PFSK-1 (cell line): ENCODE data around the gene MAD1L1.

Source experiments
- SIN3A ChIP-seq: IDR thresholded peaks from 2 replicates; pipeline ENCODE4 v1.6.1; 2012; ENCODE audit warnings: mild to moderate bottlenecking, low read length, moderate library complexity, borderline replicate concordance; ENCODE audit not compliant: insufficient read depth
- TF ChIP-seq, protein P1 (sequence below), 2 experiments: IDR thresholded peaks; 2 replicates each; pipeline versions ENCODE4 v1.6.1 to v1.8.0; 2011 to 2012; ENCODE audit warnings: low read depth in 2 of 2, low read length in 2 of 2, control low read depth in 1 of 2, inconsistent platforms in 1 of 2, mild to moderate bottlenecking in 1 of 2, moderate library complexity in 1 of 2; ENCODE audit not compliant: insufficient read depth in 1 of 2

DNA sequence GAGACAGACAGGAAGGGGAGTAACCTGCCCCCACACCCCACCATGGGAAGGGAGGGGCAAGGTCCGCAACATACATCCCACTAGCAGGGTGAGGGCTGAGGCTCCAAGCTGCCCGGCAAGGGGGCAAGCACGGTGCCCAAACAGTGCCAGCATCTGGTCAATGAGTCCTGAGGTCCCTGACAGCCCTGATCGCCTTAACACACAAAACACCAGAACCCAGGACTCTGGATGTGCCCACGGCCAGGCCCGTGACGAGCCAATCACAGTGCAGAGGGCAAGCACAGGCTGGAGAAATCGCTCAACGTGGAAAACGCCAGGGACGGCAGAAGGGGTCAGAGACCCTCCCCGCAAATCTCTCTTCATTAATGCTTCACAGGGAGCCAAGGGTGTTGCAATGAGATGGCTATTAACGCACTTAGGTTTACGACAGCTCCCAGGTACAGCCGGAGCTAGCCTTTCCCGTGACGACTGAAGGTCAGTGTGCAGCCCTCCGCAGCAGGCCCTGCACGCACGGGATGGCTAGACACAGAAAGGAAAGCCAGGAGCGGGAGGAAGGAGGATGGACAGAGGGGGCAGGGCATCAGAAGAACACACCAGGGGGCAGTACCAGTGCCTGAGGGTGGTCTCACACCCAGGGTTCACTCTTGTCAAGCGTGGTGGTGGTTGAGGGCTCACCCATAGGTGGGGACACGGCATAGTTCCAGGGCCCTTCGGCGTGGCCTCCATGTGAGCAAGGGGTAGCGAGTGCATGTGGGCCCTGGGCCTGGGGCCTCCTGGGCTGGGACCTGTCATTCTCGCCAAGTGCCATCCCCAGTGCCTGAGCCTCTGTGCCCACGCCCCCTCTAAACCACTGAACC is 220.5 kb downstream of the MAD1L1 start:
- TF ChIP-seq, protein P1, sequence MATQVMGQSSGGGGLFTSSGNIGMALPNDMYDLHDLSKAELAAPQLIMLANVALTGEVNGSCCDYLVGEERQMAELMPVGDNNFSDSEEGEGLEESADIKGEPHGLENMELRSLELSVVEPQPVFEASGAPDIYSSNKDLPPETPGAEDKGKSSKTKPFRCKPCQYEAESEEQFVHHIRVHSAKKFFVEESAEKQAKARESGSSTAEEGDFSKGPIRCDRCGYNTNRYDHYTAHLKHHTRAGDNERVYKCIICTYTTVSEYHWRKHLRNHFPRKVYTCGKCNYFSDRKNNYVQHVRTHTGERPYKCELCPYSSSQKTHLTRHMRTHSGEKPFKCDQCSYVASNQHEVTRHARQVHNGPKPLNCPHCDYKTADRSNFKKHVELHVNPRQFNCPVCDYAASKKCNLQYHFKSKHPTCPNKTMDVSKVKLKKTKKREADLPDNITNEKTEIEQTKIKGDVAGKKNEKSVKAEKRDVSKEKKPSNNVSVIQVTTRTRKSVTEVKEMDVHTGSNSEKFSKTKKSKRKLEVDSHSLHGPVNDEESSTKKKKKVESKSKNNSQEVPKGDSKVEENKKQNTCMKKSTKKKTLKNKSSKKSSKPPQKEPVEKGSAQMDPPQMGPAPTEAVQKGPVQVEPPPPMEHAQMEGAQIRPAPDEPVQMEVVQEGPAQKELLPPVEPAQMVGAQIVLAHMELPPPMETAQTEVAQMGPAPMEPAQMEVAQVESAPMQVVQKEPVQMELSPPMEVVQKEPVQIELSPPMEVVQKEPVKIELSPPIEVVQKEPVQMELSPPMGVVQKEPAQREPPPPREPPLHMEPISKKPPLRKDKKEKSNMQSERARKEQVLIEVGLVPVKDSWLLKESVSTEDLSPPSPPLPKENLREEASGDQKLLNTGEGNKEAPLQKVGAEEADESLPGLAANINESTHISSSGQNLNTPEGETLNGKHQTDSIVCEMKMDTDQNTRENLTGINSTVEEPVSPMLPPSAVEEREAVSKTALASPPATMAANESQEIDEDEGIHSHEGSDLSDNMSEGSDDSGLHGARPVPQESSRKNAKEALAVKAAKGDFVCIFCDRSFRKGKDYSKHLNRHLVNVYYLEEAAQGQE (IDR thresholded peaks at IDR 0.05; ENCODE audit: insufficient read depth in 1 of 2, low read depth in 2 of 2, low read length in 2 of 2) = no peak
- TF ChIP-seq SIN3A = no peak
